Retinal pigment epithelial cell (primary cell): ENCODE data around the gene SLAMF9.

Experiments
- DNase-seq: peaks from one replicate; pipeline ENCODE4 v3.0.0-alpha.2; 2010; ENCODE audit warnings: low read depth
- H3K4me3 ChIP-seq: 2 replicates; pipeline ENCODE4 v1.5.1; 2011; ENCODE audit warnings: mild to moderate bottlenecking, low read length, control low read depth, moderate library complexity
- CTCF ChIP-seq: conservative IDR thresholded peaks from 2 replicates; pipeline ENCODE4 v1.5.1; 2011; ENCODE audit warnings: low read depth, low read length, control low read depth, inconsistent platforms

Gene SLAMF9

GRCh38 chr1:159930216-159930615 lies 23.8 kb downstream of the SLAMF9 start:
- H3K4me3 ChIP-seq, result no peak overlapping the region
- TF ChIP-seq CTCF, result no peak
- DNase-seq, result no peak

GRCh38 chr1:159929155-159930051 lies 24.6 kb downstream of the SLAMF9 start:
- H3K4me3 ChIP-seq, result no peak overlapping the region
- no peak for DNase-seq
- TF ChIP-seq CTCF, result no peak

- H3K4me3 ChIP-seq, result no peak overlapping the region
- no peak for TF ChIP-seq CTCF
- no peak for DNase-seq
Measured at GRCh38 chr1:159928491-159929050, 25.5 kb downstream of the SLAMF9 start.

- H3K4me3 ChIP-seq, result no peak overlapping the region
- no peak for TF ChIP-seq CTCF
Measured at GRCh38 chr1:159927849-159928431, 26.1 kb downstream of the SLAMF9 start.

GRCh38 chr1:159927211-159927848 lies 26.7 kb downstream of the SLAMF9 start:
- H3K4me3 ChIP-seq, result no peak overlapping the region
- no peak for DNase-seq
- no peak for TF ChIP-seq CTCF

More at GRCh38 chr1:159927849-159928431, 26.1 kb downstream of the SLAMF9 start:
- no peak for DNase-seq

- DNase-seq, result no peak
- no peak for TF ChIP-seq CTCF
- peak overlapping the region; percentile 97 for H3K4me3 ChIP-seq
Measured at GRCh38 chr1:159925719-159926078, 28.3 kb downstream of the SLAMF9 start.
